GM13976 (cell line): ENCODE data around the gene FNDC11.
"Not testable (repeated sequence)": the region's sequence is repeated elsewhere in the genome, so short reads cannot be mapped to it uniquely, and the experiment has no call there.

Source experiments
- DNase-seq: peaks from one replicate; pipeline ENCODE4 v3.0.0; 2012; ENCODE audit warnings: low spot score
- CTCF ChIP-seq: IDR thresholded peaks from 2 replicates; pipeline ENCODE4 v1.5.1; 2012; ENCODE audit warnings: borderline replicate concordance, mild to moderate bottlenecking; ENCODE audit not compliant: insufficient read depth; ENCODE audit errors: extremely low read depth, missing control alignments, control extremely low read depth
- in situ Hi-C: fragments of 300-500 bp; cut with MboI; formaldehyde crosslinking; loops from one replicate; pipeline ENCODE4 v1.12.0; 2022; ENCODE audit warnings: low sequenced_read_pairs, mixed read lengths, inconsistent platforms; ENCODE audit not compliant: unreplicated experiment

FNDC11 gene

GRCh38 chr20:63568170-63568981 is 14.4 kb downstream of the FNDC11 start:
- DNase-seq = no peak
- in situ Hi-C loops = no loop called here
- TF ChIP-seq CTCF = no peak

- no peak for DNase-seq
- no peak for TF ChIP-seq CTCF
- in situ Hi-C loops = no loop called here
Measured at GRCh38 chr20:63568986-63569949, 15.3 kb downstream of the FNDC11 start.

- in situ Hi-C loops = no loop called here
Measured at GRCh38 chr20:63570281-63571086, 16.5 kb downstream of the FNDC11 start.

GRCh38 chr20:63571087-63571478 is 17.1 kb downstream of the FNDC11 start:
- in situ Hi-C loops, DNase-seq: not testable (repeated sequence)

More at GRCh38 chr20:63570281-63571086, 16.5 kb downstream of the FNDC11 start:
- no peak for TF ChIP-seq CTCF
- no peak for DNase-seq

GRCh38 chr20:63572071-63572787 is 18.3 kb downstream of the FNDC11 start:
- TF ChIP-seq CTCF = no peak
- in situ Hi-C loops = no loop called here
- DNase-seq = no peak

GRCh38 chr20:63572788-63573646 is 19.1 kb downstream of the FNDC11 start:
- no peak for TF ChIP-seq CTCF
- in situ Hi-C loops = no loop called here
- no peak for DNase-seq
